ENCODE measurements around the gene PUSL1. TPM values are rescaled to one million over a fixed set of nuclear protein-coding genes. Genes with fewer than 3 reads are reported as not detected.

PUSL1 gene
- total and polyA plus RNA-seq, 2 of the 13 experiments (the other 11 are each of a cell fraction or from before 2014, with no cell fraction given): 8.3 to 22.2 TPM

DNA sequence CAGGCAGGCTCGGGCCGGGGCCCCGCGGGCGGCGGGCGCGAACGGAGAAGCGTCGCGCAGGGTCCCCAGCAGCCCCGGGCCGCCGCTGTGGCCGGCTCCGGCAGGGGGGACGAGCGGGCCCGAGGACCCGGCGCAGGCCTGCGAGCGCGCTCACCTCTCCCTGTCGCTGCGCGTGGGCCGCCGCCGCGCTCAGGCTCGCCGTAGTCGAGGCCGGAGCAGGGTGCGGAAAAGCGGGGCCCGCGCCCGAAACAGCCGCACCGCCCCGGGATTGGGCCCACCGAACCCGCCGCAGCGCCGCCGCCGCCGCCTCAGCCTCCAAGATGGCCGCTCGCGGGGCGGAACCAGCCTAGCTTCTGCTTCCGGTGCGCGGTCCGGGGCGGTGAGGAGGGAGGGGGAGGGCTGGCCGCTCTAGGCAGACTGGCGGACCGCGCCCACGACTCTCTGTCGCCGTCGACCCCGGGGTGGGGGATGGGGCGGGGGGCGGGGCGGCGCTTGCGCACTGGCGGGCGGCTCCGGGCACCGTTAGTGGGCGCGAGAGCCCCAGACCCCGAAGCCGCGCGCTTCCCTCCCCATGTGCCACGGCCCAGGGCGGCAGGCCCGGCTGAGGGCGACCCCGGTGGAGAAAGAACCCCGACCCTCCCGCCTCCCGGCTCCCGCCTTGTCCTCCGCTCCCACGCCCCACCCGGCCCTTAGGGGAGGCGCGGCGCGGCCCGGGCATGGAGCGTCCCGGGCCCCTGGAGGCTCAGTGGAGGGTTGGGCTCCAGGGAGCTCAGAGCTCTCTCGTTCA is 34.7 kb upstream of the PUSL1 start, which contains the start of gene UBE2J2 (continued):
- peak; percentile 43; the same call in 1 of the 2 replicates for TF ChIP-seq HOXA5 (CRISPR knock-in tag; IDR thresholded peaks at IDR 0.05)
- TF ChIP-seq KDM3A (CRISPR knock-in tag; IDR thresholded peaks at IDR 0.05; ENCODE audit: low read depth): no peak
- TF ChIP-seq, protein P1, sequence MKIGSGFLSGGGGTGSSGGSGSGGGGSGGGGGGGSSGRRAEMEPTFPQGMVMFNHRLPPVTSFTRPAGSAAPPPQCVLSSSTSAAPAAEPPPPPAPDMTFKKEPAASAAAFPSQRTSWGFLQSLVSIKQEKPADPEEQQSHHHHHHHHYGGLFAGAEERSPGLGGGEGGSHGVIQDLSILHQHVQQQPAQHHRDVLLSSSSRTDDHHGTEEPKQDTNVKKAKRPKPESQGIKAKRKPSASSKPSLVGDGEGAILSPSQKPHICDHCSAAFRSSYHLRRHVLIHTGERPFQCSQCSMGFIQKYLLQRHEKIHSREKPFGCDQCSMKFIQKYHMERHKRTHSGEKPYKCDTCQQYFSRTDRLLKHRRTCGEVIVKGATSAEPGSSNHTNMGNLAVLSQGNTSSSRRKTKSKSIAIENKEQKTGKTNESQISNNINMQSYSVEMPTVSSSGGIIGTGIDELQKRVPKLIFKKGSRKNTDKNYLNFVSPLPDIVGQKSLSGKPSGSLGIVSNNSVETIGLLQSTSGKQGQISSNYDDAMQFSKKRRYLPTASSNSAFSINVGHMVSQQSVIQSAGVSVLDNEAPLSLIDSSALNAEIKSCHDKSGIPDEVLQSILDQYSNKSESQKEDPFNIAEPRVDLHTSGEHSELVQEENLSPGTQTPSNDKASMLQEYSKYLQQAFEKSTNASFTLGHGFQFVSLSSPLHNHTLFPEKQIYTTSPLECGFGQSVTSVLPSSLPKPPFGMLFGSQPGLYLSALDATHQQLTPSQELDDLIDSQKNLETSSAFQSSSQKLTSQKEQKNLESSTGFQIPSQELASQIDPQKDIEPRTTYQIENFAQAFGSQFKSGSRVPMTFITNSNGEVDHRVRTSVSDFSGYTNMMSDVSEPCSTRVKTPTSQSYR (CRISPR knock-in tag; IDR thresholded peaks at IDR 0.05; ENCODE audit: borderline replicate concordance): peak; percentile 89
- no peak for TF ChIP-seq ZNF207 (IDR thresholded peaks at IDR 0.05; ENCODE audit: borderline replicate concordance)
- TF ChIP-seq JUN (CRISPR knock-in tag; IDR thresholded peaks at IDR 0.05): no peak
- TF ChIP-seq SNRNP70 (IDR thresholded peaks at IDR 0.05; ENCODE audit: low read depth, low read length): no peak
- TF ChIP-seq REL (CRISPR knock-in tag; conservative IDR thresholded peaks at IDR 0.05): no peak
- no peak for TF ChIP-seq ZFP1 (CRISPR knock-in tag; IDR thresholded peaks at IDR 0.05)
- peak; percentile 54 for TF ChIP-seq ARNT2 (CRISPR knock-in tag; IDR thresholded peaks at IDR 0.05; ENCODE audit: low read depth)
- peak; percentile 92 for TF ChIP-seq ATF7-NPFF (CRISPR knock-in tag; IDR thresholded peaks at IDR 0.05; ENCODE audit: low read depth)
- TF ChIP-seq, protein P2, sequence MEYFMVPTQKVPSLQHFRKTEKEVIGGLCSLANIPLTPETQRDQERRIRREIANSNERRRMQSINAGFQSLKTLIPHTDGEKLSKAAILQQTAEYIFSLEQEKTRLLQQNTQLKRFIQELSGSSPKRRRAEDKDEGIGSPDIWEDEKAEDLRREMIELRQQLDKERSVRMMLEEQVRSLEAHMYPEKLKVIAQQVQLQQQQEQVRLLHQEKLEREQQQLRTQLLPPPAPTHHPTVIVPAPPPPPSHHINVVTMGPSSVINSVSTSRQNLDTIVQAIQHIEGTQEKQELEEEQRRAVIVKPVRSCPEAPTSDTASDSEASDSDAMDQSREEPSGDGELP (IDR thresholded peaks at IDR 0.05; ENCODE audit: borderline replicate concordance, low read depth): peak; percentile 19; the same call in 1 of the 2 replicates
- TF ChIP-seq, protein P3, sequence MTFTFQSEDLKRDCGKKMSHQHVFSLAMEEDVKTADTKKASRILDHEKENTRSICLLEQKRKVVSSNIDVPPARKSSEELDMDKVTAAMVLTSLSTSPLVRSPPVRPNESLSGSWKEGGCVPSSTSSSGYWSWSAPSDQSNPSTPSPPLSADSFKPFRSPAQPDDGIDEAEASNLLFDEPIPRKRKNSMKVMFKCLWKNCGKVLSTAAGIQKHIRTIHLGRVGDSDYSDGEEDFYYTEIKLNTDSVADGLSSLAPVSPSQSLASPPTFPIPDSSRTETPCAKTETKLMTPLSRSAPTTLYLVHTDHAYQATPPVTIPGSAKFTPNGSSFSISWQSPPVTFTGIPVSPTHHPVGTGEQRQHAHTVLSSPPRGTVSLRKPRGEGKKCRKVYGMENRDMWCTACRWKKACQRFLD (CRISPR knock-in tag; IDR thresholded peaks at IDR 0.05; ENCODE audit: borderline replicate concordance): no peak
- TF ChIP-seq CAMTA2 (CRISPR knock-in tag; IDR thresholded peaks at IDR 0.05; ENCODE audit: borderline replicate concordance): no peak
- TF ChIP-seq, protein P4, sequence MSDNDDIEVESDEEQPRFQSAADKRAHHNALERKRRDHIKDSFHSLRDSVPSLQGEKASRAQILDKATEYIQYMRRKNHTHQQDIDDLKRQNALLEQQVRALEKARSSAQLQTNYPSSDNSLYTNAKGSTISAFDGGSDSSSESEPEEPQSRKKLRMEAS (IDR thresholded peaks at IDR 0.05): peak; percentile 86
- TF ChIP-seq, protein P5, sequence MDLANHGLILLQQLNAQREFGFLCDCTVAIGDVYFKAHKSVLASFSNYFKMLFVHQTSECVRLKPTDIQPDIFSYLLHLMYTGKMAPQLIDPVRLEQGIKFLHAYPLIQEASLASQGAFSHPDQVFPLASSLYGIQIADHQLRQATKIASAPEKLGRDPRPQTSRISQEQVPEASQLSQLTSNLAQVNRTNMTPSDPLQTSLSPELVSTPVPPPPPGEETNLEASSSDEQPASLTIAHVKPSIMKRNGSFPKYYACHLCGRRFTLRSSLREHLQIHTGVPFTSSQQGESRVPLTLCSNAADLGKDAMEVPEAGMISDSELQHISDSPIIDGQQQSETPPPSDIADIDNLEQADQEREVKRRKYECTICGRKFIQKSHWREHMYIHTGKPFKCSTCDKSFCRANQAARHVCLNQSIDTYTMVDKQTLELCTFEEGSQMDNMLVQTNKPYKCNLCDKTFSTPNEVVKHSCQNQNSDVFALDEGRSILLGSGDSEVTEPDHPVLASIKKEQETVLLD (CRISPR knock-in tag; IDR thresholded peaks at IDR 0.05; ENCODE audit: low read depth): peak; percentile 99
- TF ChIP-seq, protein P6, sequence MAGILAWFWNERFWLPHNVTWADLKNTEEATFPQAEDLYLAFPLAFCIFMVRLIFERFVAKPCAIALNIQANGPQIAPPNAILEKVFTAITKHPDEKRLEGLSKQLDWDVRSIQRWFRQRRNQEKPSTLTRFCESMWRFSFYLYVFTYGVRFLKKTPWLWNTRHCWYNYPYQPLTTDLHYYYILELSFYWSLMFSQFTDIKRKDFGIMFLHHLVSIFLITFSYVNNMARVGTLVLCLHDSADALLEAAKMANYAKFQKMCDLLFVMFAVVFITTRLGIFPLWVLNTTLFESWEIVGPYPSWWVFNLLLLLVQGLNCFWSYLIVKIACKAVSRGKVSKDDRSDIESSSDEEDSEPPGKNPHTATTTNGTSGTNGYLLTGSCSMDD (CRISPR knock-in tag; IDR thresholded peaks at IDR 0.05): no peak
- TF ChIP-seq RBFOX2 (IDR thresholded peaks at IDR 0.05; ENCODE audit: low read depth, low read length): peak; percentile 85
- TF ChIP-seq ZNF251 (CRISPR knock-in tag; IDR thresholded peaks at IDR 0.05): no peak
- peak; percentile 64; the same call in 1 of the 2 replicates for TF ChIP-seq ZNF552 (CRISPR knock-in tag; IDR thresholded peaks at IDR 0.05; ENCODE audit: borderline replicate concordance)
- TF ChIP-seq ZNF724P (CRISPR knock-in tag; IDR thresholded peaks at IDR 0.05; ENCODE audit: borderline replicate concordance): peak; percentile 88
- TF ChIP-seq HDAC1 (CRISPR knock-in tag; IDR thresholded peaks at IDR 0.05): peak; percentile 57; the same call in 1 of the 2 replicates
- no peak for TF ChIP-seq MAFK (conservative IDR thresholded peaks at IDR 0.05 in 1 of 2, IDR thresholded peaks at IDR 0.05 in 1 of 2; ENCODE audit: low read length in 2 of 2)

Data from HepG2 (cell line).